GM12878 (cell line): Measurements from ENCODE around the gene SERPING1. TPM values are rescaled to one million over a fixed set of nuclear protein-coding genes. Genes with fewer than 3 reads are reported as not detected.

Source experiments
- ATAC-seq: fragments of 200-7000 bp; cut with Tn5 transposase; 3 replicates; pipeline ENCODE4 v1.9.1; 2020; ENCODE audit warnings: mild to moderate bottlenecking, moderate library complexity
- BruUV-seq: library from RNA; stranded (reverse); fragments of 400-500 nt; replicated peaks from 2 replicates; lab custom pipeline; 2021; lab: Mats Ljungman, UMichigan
- CTCF ChIA-PET: fragments of 300-600 bp; sonication (Branson Sonifier 250); formaldehyde crosslinking; extraction: SDS; loops from one replicate; lab custom pipeline; 2021; ENCODE audit warnings: inconsistent platforms; lab: Yijun Ruan, JAX
- POLR2A ChIA-PET: fragments of 350-600 bp; formaldehyde crosslinking; extraction: SDS; loops from one replicate; lab custom pipeline; 2021; ENCODE audit warnings: inconsistent platforms; lab: Charles Lee
- RAD21 ChIA-PET: fragments of 300-600 bp; sonication (Branson Sonifier 250); formaldehyde crosslinking; loops from one replicate; lab custom pipeline; 2023; ENCODE audit warnings: antibody characterized with exemption; ENCODE audit not compliant: unreplicated experiment; lab: Charles Lee
- SMC1A ChIA-PET: fragments of 300-600 bp; sonication (Branson Sonifier 250); formaldehyde crosslinking; loops from one replicate; lab custom pipeline; 2023; ENCODE audit not compliant: unreplicated experiment, uncharacterized antibody; lab: Charles Lee
- DNase-seq: peaks from one replicate; pipeline ENCODE4 v3.0.0-alpha.2; 2011; ENCODE audit warnings: low read depth, low spot score
- FAIRE-seq: peaks from 3 replicates; lab custom pipeline; 2011; peaks lifted over from hg19 to GRCh38; lab: Jason Lieb, UNC
- H2AFZ ChIP-seq: 2 replicates; pipeline ENCODE4 v1.6.0; 2011; ENCODE audit warnings: low read depth, low read length, control low read depth; ENCODE audit not compliant: control insufficient read depth
- H3K27ac ChIP-seq: 2 replicates; pipeline ENCODE4 v1.5.1; 2011; ENCODE audit warnings: control low read depth; ENCODE audit not compliant: control insufficient read depth, insufficient read depth
- H3K27me3 ChIP-seq, 2 experiments: replicated peaks in 1 of 2; 2 replicates each; pipeline versions ENCODE4 v1.6.0 to v1.6.1; 2011; ENCODE audit warnings: low read length in 1 of 2; ENCODE audit not compliant: control insufficient read depth in 2 of 2, insufficient read depth in 2 of 2
- H3K36me3 ChIP-seq, 2 experiments: 2 replicates each; pipeline ENCODE4 v1.5.1; 2011; ENCODE audit warnings: low read length in 1 of 2; ENCODE audit not compliant: control insufficient read depth in 2 of 2, insufficient read depth in 2 of 2
- H3K4me1 ChIP-seq: 2 replicates; pipeline ENCODE4 v1.6.1; 2011; ENCODE audit warnings: mild to moderate bottlenecking, low read length, moderate library complexity, mixed read lengths; ENCODE audit not compliant: control insufficient read depth, insufficient read depth
- H3K4me2 ChIP-seq: 2 replicates; pipeline ENCODE4 v1.6.0; 2011; ENCODE audit warnings: control low read depth; ENCODE audit not compliant: control insufficient read depth, insufficient read depth
- H3K4me3 ChIP-seq: fragments of 200-600 bp; sonication (generic); 2 replicates; pipeline ENCODE4 v1.5.1; 2016
- H3K79me2 ChIP-seq: 2 replicates; pipeline ENCODE4 v1.6.0; 2011; ENCODE audit warnings: low read length; ENCODE audit not compliant: control insufficient read depth, insufficient read depth
- H3K9ac ChIP-seq: 2 replicates; pipeline ENCODE4 v1.8.0; 2011; ENCODE audit warnings: low read length, control low read depth, mixed read lengths; ENCODE audit not compliant: control insufficient read depth, insufficient read depth
- H3K9me3 ChIP-seq: replicated peaks from 3 replicates; pipeline ENCODE4 v1.5.1; 2011; ENCODE audit warnings: mild to moderate bottlenecking, low read length; ENCODE audit not compliant: control insufficient read depth, insufficient read depth
- H4K20me1 ChIP-seq: 2 replicates; pipeline ENCODE4 v1.6.0; 2011; ENCODE audit not compliant: control insufficient read depth, insufficient read depth
- CHD1 ChIP-seq: IDR thresholded peaks from 2 replicates; pipeline ENCODE4 v1.6.1; 2012; ENCODE audit warnings: low read depth, low read length, improper control_type of control experiment
- CREM ChIP-seq: IDR thresholded peaks from 2 replicates; pipeline ENCODE4 v1.6.1; 2014; ENCODE audit warnings: antibody characterized with exemption, low read depth
- DPF2 ChIP-seq: fragments of 450-650 bp; IDR thresholded peaks from 2 replicates; pipeline ENCODE4 v1.6.1; 2017; ENCODE audit warnings: mild to moderate bottlenecking
- EGR1 ChIP-seq, 2 experiments: IDR thresholded peaks; 1 replicate in 1 of 2; 2 replicates in 1 of 2; pipeline ENCODE4 v1.6.1; 2011 to 2012; ENCODE audit warnings: low read depth in 2 of 2, low read length in 2 of 2, borderline replicate concordance in 1 of 2, mild to moderate bottlenecking in 1 of 2, moderate library complexity in 1 of 2
- NFYB ChIP-seq: IDR thresholded peaks from 2 replicates; pipeline ENCODE4 v1.6.1; 2011; ENCODE audit warnings: low read depth, mild to moderate bottlenecking, low read length, improper control_type of control experiment, moderate library complexity; ENCODE audit not compliant: insufficient read depth
- RELA ChIP-seq: fragments of 450-650 bp; IDR thresholded peaks from 2 replicates; pipeline ENCODE4 v1.8.0; 2014; ENCODE audit warnings: borderline replicate concordance; ENCODE audit not compliant: partially characterized antibody
- SPI1 ChIP-seq: IDR thresholded peaks from 2 replicates; pipeline ENCODE4 v1.6.1; 2011; ENCODE audit warnings: low read depth, mild to moderate bottlenecking, low read length, moderate library complexity, borderline replicate concordance; ENCODE audit not compliant: insufficient read depth
- SREBF1 ChIP-seq: IDR thresholded peaks from 2 replicates; pipeline ENCODE4 v1.6.1; 2012; ENCODE audit warnings: mild to moderate bottlenecking, low read length
- ZBED1 ChIP-seq: IDR thresholded peaks from 2 replicates; pipeline ENCODE4 v1.6.1; 2016; ENCODE audit warnings: borderline replicate concordance
- ZNF622 ChIP-seq: fragments of 450-650 bp; IDR thresholded peaks from 2 replicates; pipeline ENCODE4 v1.6.1; 2017; ENCODE audit warnings: mild to moderate bottlenecking, inconsistent platforms
- ZZZ3 ChIP-seq: IDR thresholded peaks from 2 replicates; pipeline ENCODE4 v1.6.1; 2011; ENCODE audit warnings: low read depth; ENCODE audit not compliant: control insufficient read depth, insufficient read length
- WGBS: methylation state at CpG from one replicate; pipeline ENCODE4 v1.1.6; 2016; ENCODE audit warnings: low lambda C conversion rate; ENCODE audit not compliant: insufficient replicate concordance, insufficient coverage; ENCODE audit errors: missing lambda C conversion rate; 5-methylcytosine and 5-hydroxymethylcytosine counted together
- in situ Hi-C: fragments of 300-500 bp; cut with MboI; formaldehyde crosslinking; loops from 9 replicates; pipeline ENCODE4 v1.14.3; 2018; ENCODE audit warnings: mixed read lengths
- intact Hi-C: fragments of 100-400 bp; cut with micrococcal nuclease; formaldehyde crosslinking; loops from one replicate; pipeline ENCODE4 v1.14.2; 2022; ENCODE audit not compliant: unreplicated experiment
- polyA plus RNA-seq, 11 experiments: library from polyadenylated mRNA; depleted of rRNA in 4 of 11; unstranded in 6 of 11; stranded (reverse) in 5 of 11; fragments of >200 nt; fragmentation: Nextera tagmentation in 4 of 11; fragmentation: Illumina TruSeq in 1 of 11; extraction: Ambion mirVana in 4 of 11; extraction: Trizol in 1 of 11; gene quantifications; 1 replicate in 1 of 11; 2 replicates in 10 of 11; pipeline versions ENCODE4 v1.2.1 to v1.2.3, GENCODE V29; 2011 to 2016; ENCODE audit warnings: inconsistent platforms in 2 of 11, missing spikeins in 2 of 11, low read depth in 1 of 11
- total RNA-seq, 4 experiments: library from RNA; depleted of rRNA in 3 of 4; stranded (reverse); fragments of >200 nt in 3 of 4; fragmentation: Illumina TruSeq in 1 of 4; extraction: Trizol in 1 of 4; gene quantifications; 2 replicates each; pipeline versions ENCODE4 v1.2.1 to v1.2.3, GENCODE V29; 2013 to 2021
- TF ChIP-seq, protein P1 (sequence below): IDR thresholded peaks from 2 replicates; pipeline ENCODE4 v1.6.1; 2012; ENCODE audit warnings: improper control_type of control experiment, low read depth, low read length; ENCODE audit not compliant: insufficient replicate concordance
- TF ChIP-seq, protein P2 (sequence below): fragments of 450-650 bp; IDR thresholded peaks from 2 replicates; pipeline ENCODE4 v1.6.1; 2016; ENCODE audit warnings: mild to moderate bottlenecking
- TF ChIP-seq, protein P3 (sequence below): IDR thresholded peaks from 2 replicates; pipeline ENCODE4 v1.6.1; 2011; ENCODE audit warnings: low read depth, mild to moderate bottlenecking, low read length, moderate library complexity, borderline replicate concordance; ENCODE audit errors: extremely low read depth

SERPING1 gene
- total and polyA plus RNA-seq, 10 of the 15 experiments (the other 5 are each of a cell fraction or from before 2014, with no cell fraction given) = 0.24 to 1.4 TPM; not detected in 8

DNA sequence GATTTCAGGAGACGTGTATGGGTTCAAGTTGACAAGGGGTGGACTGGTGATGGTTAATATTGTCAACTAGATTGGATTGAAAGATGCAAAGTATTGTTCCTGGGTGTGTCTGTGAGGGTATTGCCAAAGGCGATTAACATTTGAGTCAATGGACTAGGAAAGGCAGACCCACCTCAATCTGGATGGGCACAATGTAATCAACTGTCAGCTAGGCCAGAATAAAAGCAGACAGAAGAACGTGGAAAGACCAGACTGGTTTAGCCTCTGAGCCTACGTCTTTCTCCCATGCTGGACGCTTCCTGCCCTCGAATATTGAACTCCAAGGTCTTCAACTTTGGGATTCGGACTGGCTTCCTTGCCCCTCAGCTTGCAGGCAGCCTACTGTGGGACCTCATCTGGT is 53.9 kb downstream of the SERPING1 start:
- intact Hi-C loops = no loop called here
- H2AFZ ChIP-seq = no peak overlapping the region
- H3K9ac ChIP-seq = no peak overlapping the region
- H3K27me3 ChIP-seq = peaks cover 12 to 17% of the 10 kb centered on the region in 2 experiments
- no peak for DNase-seq
- BruUV-seq = no TSS peak
- no peak overlapping the region for H3K4me2 ChIP-seq
- WGBS = 73% methylated on average over 7 of the region's 7 CpGs
- H3K79me2 ChIP-seq = no peaks in the 10 kb centered on the region
- H3K27ac ChIP-seq = no peak overlapping the region
- FAIRE-seq = no peak
- H3K9me3 ChIP-seq = no peaks in the 10 kb centered on the region
- POLR2A ChIA-PET = interaction anchor here (0.9 to 1.2 kb wide), 2 partner anchors 11 to 16 kb away, joined by 3 read pairs; no protein-coding TSS in a partner anchor
- H3K4me1 ChIP-seq = peaks cover 12% of the 10 kb centered on the region
- CTCF ChIA-PET = interaction anchor here (0.7 to 1.5 kb wide), 4 partner anchors 10 to 158 kb away, joined by 3 to 4 read pairs (median 4); partner anchors contain the start of gene UBE2L6
- SMC1A ChIA-PET = interaction anchor here (1.1 kb wide), 1 partner anchor 10 kb away, joined by 3 read pairs; no protein-coding TSS in a partner anchor
- RAD21 ChIA-PET = interaction anchor here (1.1 kb wide), 1 partner anchor 149 kb away, joined by 4 read pairs; no protein-coding TSS in a partner anchor
- TF ChIP-seq NFYB = no peak
- no peak for TF ChIP-seq SPI1
- no peak for TF ChIP-seq EGR1 (IDR thresholded peaks at IDR 0.05; ENCODE audit: borderline replicate concordance in 1 of 2, low read depth in 2 of 2, low read length in 2 of 2)
- TF ChIP-seq, protein P1, sequence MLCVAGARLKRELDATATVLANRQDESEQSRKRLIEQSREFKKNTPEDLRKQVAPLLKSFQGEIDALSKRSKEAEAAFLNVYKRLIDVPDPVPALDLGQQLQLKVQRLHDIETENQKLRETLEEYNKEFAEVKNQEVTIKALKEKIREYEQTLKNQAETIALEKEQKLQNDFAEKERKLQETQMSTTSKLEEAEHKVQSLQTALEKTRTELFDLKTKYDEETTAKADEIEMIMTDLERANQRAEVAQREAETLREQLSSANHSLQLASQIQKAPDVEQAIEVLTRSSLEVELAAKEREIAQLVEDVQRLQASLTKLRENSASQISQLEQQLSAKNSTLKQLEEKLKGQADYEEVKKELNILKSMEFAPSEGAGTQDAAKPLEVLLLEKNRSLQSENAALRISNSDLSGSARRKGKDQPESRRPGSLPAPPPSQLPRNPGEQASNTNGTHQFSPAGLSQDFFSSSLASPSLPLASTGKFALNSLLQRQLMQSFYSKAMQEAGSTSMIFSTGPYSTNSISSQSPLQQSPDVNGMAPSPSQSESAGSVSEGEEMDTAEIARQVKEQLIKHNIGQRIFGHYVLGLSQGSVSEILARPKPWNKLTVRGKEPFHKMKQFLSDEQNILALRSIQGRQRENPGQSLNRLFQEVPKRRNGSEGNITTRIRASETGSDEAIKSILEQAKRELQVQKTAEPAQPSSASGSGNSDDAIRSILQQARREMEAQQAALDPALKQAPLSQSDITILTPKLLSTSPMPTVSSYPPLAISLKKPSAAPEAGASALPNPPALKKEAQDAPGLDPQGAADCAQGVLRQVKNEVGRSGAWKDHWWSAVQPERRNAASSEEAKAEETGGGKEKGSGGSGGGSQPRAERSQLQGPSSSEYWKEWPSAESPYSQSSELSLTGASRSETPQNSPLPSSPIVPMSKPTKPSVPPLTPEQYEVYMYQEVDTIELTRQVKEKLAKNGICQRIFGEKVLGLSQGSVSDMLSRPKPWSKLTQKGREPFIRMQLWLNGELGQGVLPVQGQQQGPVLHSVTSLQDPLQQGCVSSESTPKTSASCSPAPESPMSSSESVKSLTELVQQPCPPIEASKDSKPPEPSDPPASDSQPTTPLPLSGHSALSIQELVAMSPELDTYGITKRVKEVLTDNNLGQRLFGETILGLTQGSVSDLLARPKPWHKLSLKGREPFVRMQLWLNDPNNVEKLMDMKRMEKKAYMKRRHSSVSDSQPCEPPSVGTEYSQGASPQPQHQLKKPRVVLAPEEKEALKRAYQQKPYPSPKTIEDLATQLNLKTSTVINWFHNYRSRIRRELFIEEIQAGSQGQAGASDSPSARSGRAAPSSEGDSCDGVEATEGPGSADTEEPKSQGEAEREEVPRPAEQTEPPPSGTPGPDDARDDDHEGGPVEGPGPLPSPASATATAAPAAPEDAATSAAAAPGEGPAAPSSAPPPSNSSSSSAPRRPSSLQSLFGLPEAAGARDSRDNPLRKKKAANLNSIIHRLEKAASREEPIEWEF = no peak
- TF ChIP-seq ZBED1 = no peak
- TF ChIP-seq SREBF1 = no peak
- TF ChIP-seq, protein P2, sequence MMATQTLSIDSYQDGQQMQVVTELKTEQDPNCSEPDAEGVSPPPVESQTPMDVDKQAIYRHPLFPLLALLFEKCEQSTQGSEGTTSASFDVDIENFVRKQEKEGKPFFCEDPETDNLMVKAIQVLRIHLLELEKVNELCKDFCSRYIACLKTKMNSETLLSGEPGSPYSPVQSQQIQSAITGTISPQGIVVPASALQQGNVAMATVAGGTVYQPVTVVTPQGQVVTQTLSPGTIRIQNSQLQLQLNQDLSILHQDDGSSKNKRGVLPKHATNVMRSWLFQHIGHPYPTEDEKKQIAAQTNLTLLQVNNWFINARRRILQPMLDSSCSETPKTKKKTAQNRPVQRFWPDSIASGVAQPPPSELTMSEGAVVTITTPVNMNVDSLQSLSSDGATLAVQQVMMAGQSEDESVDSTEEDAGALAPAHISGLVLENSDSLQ = no peak
- no peak for TF ChIP-seq CREM
- no peak for TF ChIP-seq ZNF622
- TF ChIP-seq ZZZ3 = no peak
- TF ChIP-seq DPF2 = no peak
- TF ChIP-seq RELA = no peak
- TF ChIP-seq, protein P3, sequence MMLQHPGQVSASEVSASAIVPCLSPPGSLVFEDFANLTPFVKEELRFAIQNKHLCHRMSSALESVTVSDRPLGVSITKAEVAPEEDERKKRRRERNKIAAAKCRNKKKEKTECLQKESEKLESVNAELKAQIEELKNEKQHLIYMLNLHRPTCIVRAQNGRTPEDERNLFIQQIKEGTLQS = no peak
- TF ChIP-seq CHD1 = no peak
- H3K36me3 ChIP-seq = no peaks in the 10 kb centered on the region
- ATAC-seq = no peak
- in situ Hi-C loops = no loop called here
- no peaks in the 10 kb centered on the region for H4K20me1 ChIP-seq
- H3K4me3 ChIP-seq = no peak overlapping the region
